Trophoblast cell (in vitro differentiated cells and primary cell): ENCODE measurements around the gene INPPL1.

ENCODE experiments used
- DNase-seq, 2 donors: peaks; one replicate each; pipeline ENCODE4 v3.0.0-alpha.2; 2016
- H2AFZ ChIP-seq: 2 replicates; pipeline ENCODE4 v1.6.1; 2013; ENCODE audit warnings: low read length, moderate library complexity, mild to moderate bottlenecking; ENCODE audit not compliant: insufficient read depth, poor library complexity
- H2AK5ac ChIP-seq: 2 replicates; pipeline ENCODE4 v1.6.1; 2013; ENCODE audit warnings: mild to moderate bottlenecking, low read length
- H2BK120ac ChIP-seq: 2 replicates; pipeline ENCODE4 v1.6.1; 2013; ENCODE audit warnings: low read length, mild to moderate bottlenecking, moderate library complexity; ENCODE audit not compliant: insufficient read depth, poor library complexity
- H2BK12ac ChIP-seq: 2 replicates; pipeline ENCODE4 v1.6.1; 2013; ENCODE audit warnings: mild to moderate bottlenecking, low read length, moderate library complexity
- H2BK5ac ChIP-seq: 2 replicates; pipeline ENCODE4 v1.6.1; 2013; ENCODE audit warnings: low read length, low read depth, moderate library complexity, mild to moderate bottlenecking; ENCODE audit not compliant: poor library complexity
- H3K14ac ChIP-seq: 2 replicates; pipeline ENCODE4 v1.6.1; 2013; ENCODE audit warnings: mild to moderate bottlenecking, low read length
- H3K18ac ChIP-seq: 2 replicates; pipeline ENCODE4 v1.6.1; 2013; ENCODE audit warnings: mild to moderate bottlenecking, low read length
- H3K23ac ChIP-seq: 2 replicates; pipeline ENCODE4 v1.6.1; 2013; ENCODE audit warnings: low read length
- H3K27ac ChIP-seq: 2 replicates; pipeline ENCODE4 v1.5.1; 2013; ENCODE audit warnings: low read depth, mild to moderate bottlenecking, inconsistent platforms, low read length, moderate library complexity
- H3K27me3 ChIP-seq: 2 replicates; pipeline ENCODE4 v1.6.1; 2013; ENCODE audit warnings: inconsistent platforms, mild to moderate bottlenecking, low read length, moderate library complexity; ENCODE audit not compliant: insufficient read depth
- H3K36me3 ChIP-seq, 2 experiments: 1 replicate in 1 of 2; 2 replicates in 1 of 2; pipeline ENCODE4 v1.6.1; 2013; ENCODE audit warnings: low read length in 2 of 2, mild to moderate bottlenecking in 2 of 2, moderate library complexity in 1 of 2; ENCODE audit not compliant: insufficient read depth in 2 of 2, control insufficient read depth in 1 of 2
- H3K4ac ChIP-seq: 2 replicates; pipeline ENCODE4 v1.6.1; 2013; ENCODE audit warnings: low read depth, mild to moderate bottlenecking, low read length, moderate library complexity
- H3K4me1 ChIP-seq, 2 experiments: 1 replicate in 1 of 2; 2 replicates in 1 of 2; pipeline ENCODE4 v1.6.1; 2013; ENCODE audit warnings: low read length in 2 of 2, mild to moderate bottlenecking in 2 of 2, moderate library complexity in 1 of 2; ENCODE audit not compliant: insufficient read depth in 2 of 2, control insufficient read depth in 1 of 2
- H3K4me2 ChIP-seq: 2 replicates; pipeline ENCODE4 v1.6.1; 2013; ENCODE audit warnings: inconsistent platforms, mild to moderate bottlenecking, low read length, moderate library complexity
- H3K4me3 ChIP-seq: 2 replicates; pipeline ENCODE4 v1.5.1; 2013; ENCODE audit warnings: mild to moderate bottlenecking, low read depth, low read length, inconsistent platforms
- H3K79me1 ChIP-seq: one replicate; pipeline ENCODE4 v1.6.1; 2013; ENCODE audit warnings: low read length
- H3K79me2 ChIP-seq: 2 replicates; pipeline ENCODE4 v1.6.1; 2013; ENCODE audit warnings: low read length, mild to moderate bottlenecking; ENCODE audit not compliant: control insufficient read depth, insufficient read depth, poor library complexity
- H3K9ac ChIP-seq: 2 replicates; pipeline ENCODE4 v1.6.1; 2013; ENCODE audit warnings: mild to moderate bottlenecking, low read length
- H3K9me3 ChIP-seq: 2 replicates; pipeline ENCODE4 v1.6.1; 2013; ENCODE audit warnings: low read depth, mild to moderate bottlenecking, control low read depth, inconsistent platforms, low read length; ENCODE audit not compliant: insufficient read depth
- H4K12ac ChIP-seq: 2 replicates; pipeline ENCODE4 v1.6.1; 2013; ENCODE audit warnings: low read depth, mild to moderate bottlenecking, low read length, moderate library complexity
- H4K8ac ChIP-seq: 2 replicates; pipeline ENCODE4 v1.6.1; 2013; ENCODE audit warnings: low read depth, mild to moderate bottlenecking, low read length, moderate library complexity
- H4K91ac ChIP-seq: one replicate; pipeline ENCODE4 v1.6.1; 2013; ENCODE audit warnings: low read depth, mild to moderate bottlenecking, low read length, moderate library complexity
- WGBS: extraction: QIAGEN DNeasy Blood & Tissue Kit; methylation state at CpG from one replicate; pipeline ENCODE4 v1.1.7; 2013; ENCODE audit warnings: missing lambda C conversion rate; ENCODE audit not compliant: insufficient read length, insufficient coverage; ENCODE audit errors: extremely low coverage; 5-methylcytosine and 5-hydroxymethylcytosine counted together

INPPL1 gene

GRCh38 chr11:72238040-72238450, 13.5 kb downstream of the INPPL1 start:
- H3K4me1 ChIP-seq, result peaks cover 11 to 25% of the 10 kb centered on the region in 2 experiments
- H3K4me3 ChIP-seq, result no peak overlapping the region
- no peak overlapping the region for H3K23ac ChIP-seq
- no peak overlapping the region for H4K8ac ChIP-seq
- H2AFZ ChIP-seq, result no peak overlapping the region
- H3K27ac ChIP-seq, result no peak overlapping the region
- H3K4ac ChIP-seq, result no peak overlapping the region
- H3K27me3 ChIP-seq, result peaks cover 12% of the 10 kb centered on the region
- H4K91ac ChIP-seq, result no peak overlapping the region
- no peak overlapping the region for H3K9ac ChIP-seq
- no peak overlapping the region for H2AK5ac ChIP-seq
- H3K4me2 ChIP-seq, result no peak overlapping the region
- H3K79me1 ChIP-seq, result peaks cover 8% of the 10 kb centered on the region
- H2BK12ac ChIP-seq, result no peak overlapping the region
- peaks cover 47 to 49% of the 10 kb centered on the region in 2 experiments for H3K36me3 ChIP-seq
- peak; percentile 61 to 75 for DNase-seq
- H3K18ac ChIP-seq, result no peak overlapping the region
- H3K9me3 ChIP-seq, result peaks cover 3% of the 10 kb centered on the region
- no peak overlapping the region for H2BK5ac ChIP-seq
- no CpG with 5 or more reads among the region's 16 CpGs for WGBS
- H3K14ac ChIP-seq, result no peak overlapping the region
- no peak overlapping the region for H4K12ac ChIP-seq
- no peaks in the 10 kb centered on the region for H3K79me2 ChIP-seq
- H2BK120ac ChIP-seq, result no peak overlapping the region

GRCh38 chr11:72238492-72239312, 14.1 kb downstream of the INPPL1 start:
- Histone ChIP-seq H2AK5ac (no peak overlapping the region), H3K4me1 (peaks cover 15 to 28% of the 10 kb centered on the region in 2 experiments), H3K27ac (no peak overlapping the region), H2BK5ac (no peak overlapping the region), H2BK120ac (no peak overlapping the region), H4K91ac (no peak overlapping the region), H3K9me3 (peaks cover 3% of the 10 kb centered on the region), H3K23ac (no peak overlapping the region), H3K27me3 (peaks cover 19% of the 10 kb centered on the region), H3K9ac (no peak overlapping the region), H4K8ac (no peak overlapping the region), H3K79me2 (no peaks in the 10 kb centered on the region), H2AFZ (no peak overlapping the region), H4K12ac (no peak overlapping the region), H3K79me1 (peaks cover 8% of the 10 kb centered on the region), H3K14ac (no peak overlapping the region), H3K4me3 (no peak overlapping the region), H3K18ac (no peak overlapping the region), H3K4me2 (peak overlapping the region; percentile 77), H2BK12ac (no peak overlapping the region), H3K4ac (no peak overlapping the region), H3K36me3 (peaks cover 40 to 42% of the 10 kb centered on the region in 2 experiments)
- WGBS, result no CpG with 5 or more reads among the region's 28 CpGs
- peak in 1 of 2 donors; percentile 7 for DNase-seq

- Histone ChIP-seq H3K4me1 (peaks cover 17 to 31% of the 10 kb centered on the region in 2 experiments), H3K27ac (no peak overlapping the region), H3K18ac (no peak overlapping the region), H3K4me2 (peak overlapping the region; percentile 77), H3K4ac (no peak overlapping the region), H3K79me2 (no peaks in the 10 kb centered on the region), H3K36me3 (peaks cover 33 to 36% of the 10 kb centered on the region in 2 experiments), H3K9ac (no peak overlapping the region), H3K23ac (no peak overlapping the region), H3K9me3 (peaks cover 3% of the 10 kb centered on the region), H2BK120ac (no peak overlapping the region), H2BK12ac (no peak overlapping the region), H4K12ac (no peak overlapping the region), H2AFZ (no peak overlapping the region), H3K14ac (no peak overlapping the region), H2AK5ac (peak overlapping the region; percentile 27), H3K79me1 (peaks cover 8% of the 10 kb centered on the region), H3K4me3 (no peak overlapping the region), H2BK5ac (no peak overlapping the region), H4K91ac (peak overlapping the region; percentile 75), H3K27me3 (peaks cover 25% of the 10 kb centered on the region), H4K8ac (peak overlapping the region; percentile 17)
- WGBS, result no CpG with 5 or more reads among the region's 25 CpGs
- peak; percentile 37 to 44 for DNase-seq
Measured at GRCh38 chr11:72239313-72239848, 14.8 kb downstream of the INPPL1 start.

- H3K79me1 ChIP-seq, result peaks cover 8% of the 10 kb centered on the region
- peak overlapping the region; percentile 17 for H3K4ac ChIP-seq
- peaks cover 29 to 30% of the 10 kb centered on the region in 2 experiments for H3K36me3 ChIP-seq
- H3K9ac ChIP-seq, result peak overlapping the region; percentile 49
- no peak overlapping the region for H3K4me3 ChIP-seq
- peak overlapping the region; percentile 58 for H3K18ac ChIP-seq
- H4K91ac ChIP-seq, result peak overlapping the region; percentile 75
- no peak overlapping the region for H4K12ac ChIP-seq
- no peak overlapping the region for H2BK5ac ChIP-seq
- peak overlapping the region; percentile 37 for H2BK120ac ChIP-seq
- peak overlapping the region; percentile 61 for H2AFZ ChIP-seq
- no peak overlapping the region for H2BK12ac ChIP-seq
- peak overlapping the region; percentile 51 for H3K14ac ChIP-seq
- H2AK5ac ChIP-seq, result no peak overlapping the region
- no CpG with 5 or more reads among the region's 69 CpGs for WGBS
- H3K9me3 ChIP-seq, result peaks cover 5% of the 10 kb centered on the region
- peak overlapping the region; percentile 77 for H4K8ac ChIP-seq
- H3K27me3 ChIP-seq, result peaks cover 31% of the 10 kb centered on the region
- H3K4me2 ChIP-seq, result peak overlapping the region; percentile 77
- no peak overlapping the region for H3K23ac ChIP-seq
- H3K4me1 ChIP-seq, result peaks cover 17 to 36% of the 10 kb centered on the region in 2 experiments
- peak in 1 of 2 donors; percentile 52 for DNase-seq
- H3K79me2 ChIP-seq, result no peaks in the 10 kb centered on the region
- no peak overlapping the region for H3K27ac ChIP-seq
Measured at GRCh38 chr11:72239849-72240460, 15.4 kb downstream of the INPPL1 start.
